Measurements from ENCODE around the gene MAPK1.

GRCh38 chr22:21797444-21798221 is 69.8 kb downstream of the MAPK1 start:
- TF ChIP-seq, protein P1, sequence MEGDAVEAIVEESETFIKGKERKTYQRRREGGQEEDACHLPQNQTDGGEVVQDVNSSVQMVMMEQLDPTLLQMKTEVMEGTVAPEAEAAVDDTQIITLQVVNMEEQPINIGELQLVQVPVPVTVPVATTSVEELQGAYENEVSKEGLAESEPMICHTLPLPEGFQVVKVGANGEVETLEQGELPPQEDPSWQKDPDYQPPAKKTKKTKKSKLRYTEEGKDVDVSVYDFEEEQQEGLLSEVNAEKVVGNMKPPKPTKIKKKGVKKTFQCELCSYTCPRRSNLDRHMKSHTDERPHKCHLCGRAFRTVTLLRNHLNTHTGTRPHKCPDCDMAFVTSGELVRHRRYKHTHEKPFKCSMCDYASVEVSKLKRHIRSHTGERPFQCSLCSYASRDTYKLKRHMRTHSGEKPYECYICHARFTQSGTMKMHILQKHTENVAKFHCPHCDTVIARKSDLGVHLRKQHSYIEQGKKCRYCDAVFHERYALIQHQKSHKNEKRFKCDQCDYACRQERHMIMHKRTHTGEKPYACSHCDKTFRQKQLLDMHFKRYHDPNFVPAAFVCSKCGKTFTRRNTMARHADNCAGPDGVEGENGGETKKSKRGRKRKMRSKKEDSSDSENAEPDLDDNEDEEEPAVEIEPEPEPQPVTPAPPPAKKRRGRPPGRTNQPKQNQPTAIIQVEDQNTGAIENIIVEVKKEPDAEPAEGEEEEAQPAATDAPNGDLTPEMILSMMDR (IDR thresholded peaks at IDR 0.05; ENCODE audit: extremely low read depth in 1 of 2, insufficient read depth in 1 of 2, low read depth in 1 of 2, low read length in 2 of 2): no peak
- TF ChIP-seq MAX (IDR thresholded peaks at IDR 0.05; ENCODE audit: insufficient read depth, insufficient read length) (no peak), POLR2A (IDR thresholded peaks at IDR 0.05; ENCODE audit: low read depth, low read length) (no peak), POLR2AphosphoS5 (IDR thresholded peaks at IDR 0.05; ENCODE audit: insufficient read depth, low read depth, low read length) (no peak), FOS (IDR thresholded peaks at IDR 0.05; ENCODE audit: borderline replicate concordance, insufficient read depth, low read length) (peak; percentile 20), EZH2 (IDR thresholded peaks at IDR 0.05; ENCODE audit: borderline replicate concordance, low read depth, low read length, severe bottlenecking) (no peak), MYC (IDR thresholded peaks at IDR 0.05; ENCODE audit: low read depth, low read length) (no peak)

All from endothelial cell of umbilical vein (primary cell).